GM23248 (cell line): ENCODE measurements around the gene ADGRD1. TPM values are rescaled to one million over a fixed set of nuclear protein-coding genes. Genes with fewer than 3 reads are reported as not detected.

ENCODE experiments used
- DNase-seq: peaks from one replicate; pipeline ENCODE4 v3.0.0-alpha.2; 2015
- H2AFZ ChIP-seq: fragments of 200-600 bp; sonication (generic); 2 replicates; pipeline ENCODE4 v1.6.1; 2016; ENCODE audit warnings: antibody characterized with exemption
- H3F3A ChIP-seq: fragments of 200-600 bp; sonication (generic); 2 replicates; pipeline ENCODE4 v1.6.1; 2016; ENCODE audit warnings: mild to moderate bottlenecking, antibody characterized with exemption, mixed run types; ENCODE audit not compliant: insufficient read depth
- H3K27ac ChIP-seq: fragments of 200-600 bp; sonication (generic); 2 replicates; pipeline ENCODE4 v1.5.1; 2016; ENCODE audit warnings: mild to moderate bottlenecking
- H3K27me3 ChIP-seq: fragments of 200-600 bp; sonication (generic); replicated peaks from 2 replicates; pipeline ENCODE4 v1.6.1; 2016; ENCODE audit warnings: mild to moderate bottlenecking; ENCODE audit not compliant: insufficient read depth
- H3K36me3 ChIP-seq: fragments of 200-600 bp; sonication (generic); 2 replicates; pipeline ENCODE4 v1.6.1; 2016; ENCODE audit warnings: low read depth, mild to moderate bottlenecking
- H3K4me1 ChIP-seq: fragments of 200-600 bp; sonication (generic); 2 replicates; pipeline ENCODE4 v1.6.1; 2016; ENCODE audit warnings: mild to moderate bottlenecking; ENCODE audit not compliant: insufficient read depth
- H3K4me2 ChIP-seq: fragments of 200-600 bp; sonication (generic); one replicate; pipeline ENCODE4 v1.6.1; 2016; ENCODE audit warnings: mild to moderate bottlenecking; ENCODE audit not compliant: unreplicated experiment
- H3K4me3 ChIP-seq: fragments of 200-600 bp; sonication (generic); 2 replicates; pipeline ENCODE4 v1.5.1; 2016; ENCODE audit warnings: mild to moderate bottlenecking
- H3K79me2 ChIP-seq: fragments of 200-600 bp; sonication (generic); 2 replicates; pipeline ENCODE4 v1.6.1; 2016; ENCODE audit warnings: mild to moderate bottlenecking; ENCODE audit not compliant: insufficient read depth
- H3K9ac ChIP-seq: fragments of 200-600 bp; sonication (generic); 2 replicates; pipeline ENCODE4 v1.6.1; 2016; ENCODE audit warnings: mild to moderate bottlenecking
- H3K9me2 ChIP-seq: fragments of 200-600 bp; sonication (generic); 2 replicates; pipeline ENCODE4 v1.6.1; 2016; ENCODE audit warnings: mixed run types, mild to moderate bottlenecking, moderate library complexity; ENCODE audit not compliant: insufficient read depth
- H3K9me3 ChIP-seq: fragments of 200-600 bp; sonication (generic); one replicate; pipeline ENCODE4 v1.6.1; 2017; ENCODE audit warnings: low read depth
- H4K20me1 ChIP-seq: fragments of 200-600 bp; sonication (generic); 2 replicates; pipeline ENCODE4 v1.6.0; 2016; ENCODE audit not compliant: insufficient read depth
- EZH2 ChIP-seq: fragments of 200-600 bp; sonication (generic); IDR thresholded peaks from 2 replicates; pipeline ENCODE4 v1.6.1; 2018; ENCODE audit warnings: antibody characterized with exemption, mild to moderate bottlenecking; ENCODE audit not compliant: insufficient read depth, poor library complexity, severe bottlenecking
- EZH2phosphoT487 ChIP-seq: fragments of 200-600 bp; sonication (generic); IDR thresholded peaks from 2 replicates; pipeline ENCODE4 v1.6.1; 2018; ENCODE audit warnings: antibody characterized with exemption, moderate library complexity, mild to moderate bottlenecking, low read depth; ENCODE audit not compliant: insufficient read depth
- WGBS, 2 experiments: methylation state at CpG; one replicate each; pipeline ENCODE4 v1.1.6; 2015 to 2017; ENCODE audit warnings: low lambda C conversion rate in 2 of 2, low coverage in 1 of 2; ENCODE audit errors: missing lambda C conversion rate in 2 of 2; 5-methylcytosine and 5-hydroxymethylcytosine counted together
- in situ Hi-C: fragments of 300-500 bp; cut with MboI; formaldehyde crosslinking; loops from 2 replicates; pipeline ENCODE4 v1.15.0; 2020
- polyA plus RNA-seq: library from polyadenylated mRNA; unstranded; fragments of >200 nt; fragmentation: Nextera tagmentation; extraction: Ambion mirVana; gene quantifications from 2 replicates; pipeline ENCODE4 v1.2.1, GENCODE V29; 2016
- total RNA-seq: library from RNA; depleted of rRNA; stranded (reverse); fragments of >200 nt; shearing (Covaris generic); gene quantifications from 2 replicates; pipeline ENCODE4 v1.2.3, GENCODE V29; 2014

ADGRD1 gene
- total and polyA plus RNA-seq, 2 experiments from 2014 or later = 7.9 to 11.2 TPM

GRCh38 chr12:130966443-130967030 is 12.8 kb downstream of the ADGRD1 start:
- Histone ChIP-seq H3K4me1 (peaks cover 15% of the 10 kb centered on the region), H3K9me2 (no peaks in the 10 kb centered on the region), H3K4me2 (peak overlapping the region; percentile 63), H4K20me1 (no peaks in the 10 kb centered on the region), H3K4me3 (no peak overlapping the region), H3K27me3 (no peaks in the 10 kb centered on the region), H3K36me3 (no peaks in the 10 kb centered on the region), H3K9me3 (no peaks in the 10 kb centered on the region), H3K9ac (no peak overlapping the region), H3K27ac (peak overlapping the region; percentile 82), H2AFZ (no peak overlapping the region), H3F3A (peaks cover 16% of the 10 kb centered on the region), H3K79me2 (no peaks in the 10 kb centered on the region)
- TF ChIP-seq EZH2 = no peak
- TF ChIP-seq EZH2phosphoT487 = no peak
- in situ Hi-C loops = no loop called here
- WGBS, 2 experiments = 95 to 96% methylated on average over 15 of the region's 15 CpGs
- no peak for DNase-seq

DNA sequence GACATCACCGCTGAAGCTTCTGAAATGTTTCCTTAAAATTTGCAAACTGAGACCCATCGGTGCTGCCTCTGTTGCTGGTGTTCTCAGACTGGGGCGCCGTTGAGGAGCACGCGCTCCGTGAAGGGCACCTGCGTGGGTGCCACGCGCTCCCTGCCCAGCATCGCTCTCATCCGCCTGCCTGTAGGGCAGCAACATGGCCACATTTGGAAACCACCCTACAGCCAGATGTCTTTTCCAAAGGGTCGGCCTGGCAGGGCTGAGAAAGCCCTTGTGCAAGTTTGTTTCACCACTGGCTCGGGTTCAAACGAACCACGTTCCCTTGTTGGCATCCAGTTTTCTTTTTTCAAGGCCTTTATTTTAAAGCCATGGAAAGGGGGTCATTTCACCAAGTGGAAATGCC is 13.9 kb downstream of the ADGRD1 start:
- Histone ChIP-seq H3K9ac (no peak overlapping the region), H3K9me2 (no peaks in the 10 kb centered on the region), H3K27me3 (no peaks in the 10 kb centered on the region), H3F3A (peaks cover 13% of the 10 kb centered on the region), H3K27ac (no peak overlapping the region), H3K9me3 (no peaks in the 10 kb centered on the region), H3K36me3 (no peaks in the 10 kb centered on the region), H3K4me3 (no peak overlapping the region), H4K20me1 (no peaks in the 10 kb centered on the region), H3K4me2 (no peak overlapping the region), H2AFZ (no peak overlapping the region), H3K79me2 (no peaks in the 10 kb centered on the region), H3K4me1 (peaks cover 15% of the 10 kb centered on the region)
- WGBS, 2 experiments = 78% methylated on average over 16 of the region's 16 CpGs
- DNase-seq = no peak
- in situ Hi-C loops = no loop called here
- TF ChIP-seq EZH2phosphoT487 = no peak
- TF ChIP-seq EZH2 = no peak

DNA sequence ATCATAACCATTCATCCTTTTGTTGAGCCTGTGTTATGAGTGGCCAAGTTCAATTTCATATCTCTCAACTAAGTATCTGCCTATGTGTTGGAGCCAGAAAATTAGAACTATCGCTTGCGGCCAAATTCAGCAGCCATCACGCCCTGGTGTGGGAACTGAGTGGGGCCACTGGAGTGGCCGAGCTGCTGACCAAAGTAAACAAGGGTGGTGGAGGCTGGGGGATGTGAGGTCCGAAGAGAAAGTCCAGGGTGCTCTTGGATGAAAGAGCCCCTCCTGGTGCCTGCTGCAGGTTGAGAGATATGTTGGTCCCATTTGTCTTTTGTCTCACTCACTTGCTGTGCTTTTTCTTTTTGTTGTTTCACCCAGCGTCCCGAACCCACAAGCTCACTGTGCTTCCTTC is 14.9 kb downstream of the ADGRD1 start:
- no peaks in the 10 kb centered on the region for H4K20me1 ChIP-seq
- H3K4me3 ChIP-seq = no peak overlapping the region
- no peak overlapping the region for H2AFZ ChIP-seq
- WGBS, 2 experiments = 92 to 97% methylated on average over 7 of the region's 7 CpGs
- H3K4me1 ChIP-seq = peaks cover 15% of the 10 kb centered on the region
- H3K4me2 ChIP-seq = no peak overlapping the region
- H3K79me2 ChIP-seq = no peaks in the 10 kb centered on the region
- in situ Hi-C loops = no loop called here
- no peak overlapping the region for H3K9ac ChIP-seq
- H3F3A ChIP-seq = peaks cover 12% of the 10 kb centered on the region; the same call in 1 of the 2 replicates
- no peak overlapping the region for H3K27ac ChIP-seq
- no peak for TF ChIP-seq EZH2phosphoT487
- no peaks in the 10 kb centered on the region for H3K27me3 ChIP-seq
- no peaks in the 10 kb centered on the region for H3K9me2 ChIP-seq
- no peaks in the 10 kb centered on the region for H3K36me3 ChIP-seq
- no peak for DNase-seq
- no peaks in the 10 kb centered on the region for H3K9me3 ChIP-seq

GRCh38 chr12:130969223-130969622 is 15.5 kb downstream of the ADGRD1 start:
- TF ChIP-seq EZH2 (no peak), EZH2phosphoT487 (no peak)
- Histone ChIP-seq H3K4me3 (no peak overlapping the region), H3K9me2 (no peaks in the 10 kb centered on the region)

More at GRCh38 chr12:130969223-130969622, 15.5 kb downstream of the ADGRD1 start:
- H3K4me1 ChIP-seq = peaks cover 15% of the 10 kb centered on the region
- H3K27me3 ChIP-seq = no peaks in the 10 kb centered on the region
- H3K4me2 ChIP-seq = no peak overlapping the region
- no peak overlapping the region for H3K27ac ChIP-seq
- no peaks in the 10 kb centered on the region for H4K20me1 ChIP-seq
- no peaks in the 10 kb centered on the region for H3K9me3 ChIP-seq
- no peaks in the 10 kb centered on the region for H3K79me2 ChIP-seq
- H3K9ac ChIP-seq = no peak overlapping the region
- 68 to 69% methylated on average over 7 of the region's 7 CpGs for WGBS, 2 experiments
- in situ Hi-C loops = no loop called here
- no peak overlapping the region for H2AFZ ChIP-seq
- DNase-seq = no peak
- peaks cover 12% of the 10 kb centered on the region; the same call in 1 of the 2 replicates for H3F3A ChIP-seq
- H3K36me3 ChIP-seq = no peaks in the 10 kb centered on the region
